Ectodermal cell (in vitro differentiated cells): ENCODE measurements around the gene CHRDL1. TPM values are rescaled to one million over a fixed set of nuclear protein-coding genes. Genes with fewer than 3 reads are reported as not detected.
"Not testable (repeated sequence)": the region's sequence is repeated elsewhere in the genome, so short reads cannot be mapped to it uniquely, and the experiment has no call there.

Source experiments
- H3K27ac ChIP-seq: 2 replicates; pipeline ENCODE4 v1.7.0; 2013; ENCODE audit warnings: mild to moderate bottlenecking, low read depth, low read length; ENCODE audit not compliant: insufficient read depth, poor library complexity, severe bottlenecking
- H3K27me3 ChIP-seq: 2 replicates; pipeline ENCODE4 v1.7.0; 2013; ENCODE audit warnings: mild to moderate bottlenecking, low read length; ENCODE audit not compliant: insufficient read depth, control insufficient read depth, poor library complexity, severe bottlenecking
- H3K36me3 ChIP-seq: one replicate; pipeline ENCODE4 v1.7.0; 2013; ENCODE audit warnings: low read length; ENCODE audit not compliant: control insufficient read depth, insufficient read depth
- H3K4me1 ChIP-seq: one replicate; pipeline ENCODE4 v1.7.0; 2013; ENCODE audit warnings: low read length; ENCODE audit not compliant: control insufficient read depth, insufficient read depth
- H3K4me3 ChIP-seq: 2 replicates; pipeline ENCODE4 v1.7.0; 2013; ENCODE audit warnings: low read depth, low read length, control low read depth; ENCODE audit not compliant: insufficient read depth
- H3K9me3 ChIP-seq: 2 replicates; pipeline ENCODE4 v1.7.0; 2013; ENCODE audit warnings: mild to moderate bottlenecking, low read length, moderate library complexity; ENCODE audit not compliant: control insufficient read depth
- WGBS, 2 experiments: methylation state at CpG; one replicate each; pipeline ENCODE4 v1.1.7; 2013; ENCODE audit warnings: missing lambda C conversion rate in 2 of 2; 5-methylcytosine and 5-hydroxymethylcytosine counted together
- polyA plus RNA-seq, 4 experiments: library from polyadenylated mRNA; stranded (reverse); fragments of 50-300 nt; gene quantifications; one replicate each; pipeline ENCODE4 v1.2.3, GENCODE V29; 2013

Gene CHRDL1, protein sequence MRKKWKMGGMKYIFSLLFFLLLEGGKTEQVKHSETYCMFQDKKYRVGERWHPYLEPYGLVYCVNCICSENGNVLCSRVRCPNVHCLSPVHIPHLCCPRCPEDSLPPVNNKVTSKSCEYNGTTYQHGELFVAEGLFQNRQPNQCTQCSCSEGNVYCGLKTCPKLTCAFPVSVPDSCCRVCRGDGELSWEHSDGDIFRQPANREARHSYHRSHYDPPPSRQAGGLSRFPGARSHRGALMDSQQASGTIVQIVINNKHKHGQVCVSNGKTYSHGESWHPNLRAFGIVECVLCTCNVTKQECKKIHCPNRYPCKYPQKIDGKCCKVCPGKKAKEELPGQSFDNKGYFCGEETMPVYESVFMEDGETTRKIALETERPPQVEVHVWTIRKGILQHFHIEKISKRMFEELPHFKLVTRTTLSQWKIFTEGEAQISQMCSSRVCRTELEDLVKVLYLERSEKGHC
- 9.5 TPM for polyA plus RNA-seq (2013, experiment 1 of 4)
- 8.5 TPM for polyA plus RNA-seq (2013, experiment 2 of 4)
- polyA plus RNA-seq (2013, experiment 3 of 4), result 8.2 TPM
- 7.7 TPM for polyA plus RNA-seq (2013, experiment 4 of 4)

DNA sequence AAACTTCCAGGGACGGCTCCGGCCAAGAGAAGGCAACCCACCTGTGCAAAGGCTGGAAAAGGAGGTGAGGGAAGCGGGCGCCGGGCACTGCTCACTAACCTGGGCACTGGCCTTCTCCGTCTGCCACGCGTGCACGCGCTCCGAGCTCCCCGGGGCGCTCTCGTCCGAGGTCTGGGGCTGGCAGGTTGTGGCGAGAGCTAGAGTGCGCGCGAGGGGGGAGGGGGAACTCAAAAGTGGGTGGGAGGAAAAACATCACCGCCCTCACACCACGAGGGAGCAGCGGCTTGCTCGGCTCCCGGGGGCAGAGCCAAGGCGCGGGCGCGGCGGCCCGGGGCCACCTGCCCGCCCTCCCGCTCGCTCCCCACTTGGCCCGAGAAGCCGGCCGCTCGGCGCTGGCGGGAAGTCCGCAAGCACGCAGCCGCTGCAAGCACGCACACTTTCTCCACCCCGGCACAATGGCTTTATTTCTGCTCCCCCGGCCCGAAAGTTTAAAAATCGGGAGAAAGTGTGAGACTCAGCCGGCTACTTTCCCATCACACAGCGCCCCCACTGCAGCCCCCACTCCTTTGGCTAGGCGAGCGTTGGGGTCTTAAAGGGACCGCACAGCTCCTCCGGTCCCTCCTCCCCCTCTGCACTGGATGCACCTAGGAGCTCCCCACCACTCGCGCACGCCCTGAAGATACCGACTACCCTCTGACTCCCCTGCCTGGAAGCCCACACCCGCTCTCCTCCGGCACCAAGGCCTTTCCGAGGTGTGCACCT is at the start of gene CHRDL1:
Gene CHRDL1, minus strand, starts transcription at position 173 of the 762 bp plus-strand sequence. CDS start 3,636 bp downstream, outside the sequence.
- Histone ChIP-seq H3K4me3 (peak within 1 kb of the TSS; percentile 44), H3K27me3 (peaks cover 8% of the 10 kb centered on the region), H3K27ac (no peak within 1 kb of the TSS), H3K36me3 (no peaks in the 10 kb centered on the region), H3K9me3 (no peaks in the 10 kb centered on the region), H3K4me1 (peaks cover 4% of the 10 kb centered on the region)
- 2 to 3% methylated on average over 57 to 60 of the region's 60 CpGs for WGBS, 2 experiments

DNA sequence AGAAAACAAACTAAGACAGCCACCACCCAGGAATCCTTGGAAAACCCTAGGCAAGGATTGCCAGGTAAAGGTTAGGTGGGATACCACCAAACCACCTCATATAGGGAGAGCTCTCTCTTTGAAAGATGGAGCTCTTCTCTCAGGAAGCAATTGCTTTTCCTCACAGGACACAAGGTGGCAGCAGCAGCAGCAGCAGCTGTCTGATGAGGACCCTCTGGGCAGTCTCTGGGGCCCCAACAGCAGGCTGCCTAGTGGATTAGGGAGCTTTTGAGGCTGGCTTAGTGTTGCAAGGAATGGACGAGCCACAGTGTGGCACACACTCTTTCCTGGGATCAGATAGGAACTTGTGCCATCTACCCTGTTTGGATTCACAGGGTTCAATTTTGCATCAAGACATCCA is 41.4 kb upstream of the CHRDL1 start:
- no peak overlapping the region for H3K27ac ChIP-seq
- H3K4me1 ChIP-seq, result no peaks in the 10 kb centered on the region
- no peak overlapping the region for H3K4me3 ChIP-seq
- H3K36me3 ChIP-seq, result no peaks in the 10 kb centered on the region
- H3K9me3 ChIP-seq, result no peaks in the 10 kb centered on the region
- 8 to 10% methylated on average over 1 of the region's 1 CpG for WGBS, 2 experiments
- no peaks in the 10 kb centered on the region for H3K27me3 ChIP-seq

DNA sequence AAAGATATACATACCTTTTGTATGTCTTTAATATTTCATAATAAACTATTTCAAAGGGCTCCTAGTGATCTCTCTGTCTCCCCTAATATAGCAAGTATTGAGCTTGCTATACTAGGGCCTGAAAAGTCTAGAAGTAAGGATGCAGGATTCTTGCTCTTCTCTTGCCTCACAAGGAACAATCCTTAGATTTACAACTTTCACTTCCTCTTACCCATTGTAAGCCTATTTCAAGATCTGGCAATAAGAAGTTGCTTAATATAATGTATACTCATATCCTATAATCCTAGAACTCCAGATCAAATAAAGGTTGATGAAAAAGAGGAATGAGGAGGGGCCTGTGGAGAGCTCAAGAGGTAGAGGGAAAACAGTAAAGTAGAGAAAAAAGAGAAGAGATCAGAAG is 40.8 kb upstream of the CHRDL1 start:
- no peaks in the 10 kb centered on the region for H3K27me3 ChIP-seq
- no peak overlapping the region for H3K4me3 ChIP-seq
- no peaks in the 10 kb centered on the region for H3K9me3 ChIP-seq
- no peak overlapping the region for H3K27ac ChIP-seq
- no peaks in the 10 kb centered on the region for H3K4me1 ChIP-seq
- H3K36me3 ChIP-seq, result no peaks in the 10 kb centered on the region

DNA sequence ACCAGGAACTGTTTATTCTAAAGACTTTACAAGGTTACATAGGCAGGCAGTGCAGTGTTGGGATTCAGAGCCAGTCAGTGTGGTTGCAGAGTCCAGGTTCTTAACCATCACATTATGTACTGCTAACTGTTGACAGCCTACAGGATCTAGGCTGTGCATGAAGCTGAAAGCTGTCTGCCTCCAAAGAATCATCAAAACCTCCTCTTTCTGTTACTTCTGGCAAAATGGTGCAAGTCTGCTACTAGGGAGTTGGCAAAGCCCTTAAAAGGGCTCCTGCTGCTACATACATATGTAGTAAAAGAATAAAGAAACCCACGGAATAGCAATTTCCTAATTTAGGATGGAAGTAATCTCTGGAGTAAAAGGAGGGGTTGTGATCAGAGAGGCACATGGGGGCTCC is 40.4 kb upstream of the CHRDL1 start:
- no peaks in the 10 kb centered on the region for H3K27me3 ChIP-seq
- no peaks in the 10 kb centered on the region for H3K36me3 ChIP-seq
- no CpG with 5 or more reads among the region's 1 CpG for WGBS, 2 experiments
- H3K4me1 ChIP-seq, result no peaks in the 10 kb centered on the region
- no peak overlapping the region for H3K4me3 ChIP-seq
- no peak overlapping the region for H3K27ac ChIP-seq
- H3K9me3 ChIP-seq, result no peaks in the 10 kb centered on the region

DNA sequence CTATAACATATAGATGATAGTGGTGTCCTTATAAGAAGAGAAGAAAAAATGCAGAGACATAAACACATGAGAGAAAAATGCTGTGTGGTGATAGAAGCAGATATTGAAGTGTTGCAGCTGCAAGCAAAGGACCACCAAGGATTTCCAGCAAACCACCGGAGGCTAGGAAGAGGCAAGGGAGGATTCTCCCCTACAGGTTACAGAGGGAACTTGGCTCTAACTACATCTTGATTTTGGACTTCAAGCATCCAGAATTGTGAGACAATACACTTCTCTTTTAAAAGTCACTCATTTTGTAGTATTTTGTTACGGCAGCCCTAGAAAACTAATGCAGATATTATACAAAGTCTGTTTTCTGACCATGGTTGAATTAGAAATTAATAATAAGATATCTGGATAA is 30.4 kb upstream of the CHRDL1 start:
- no peaks in the 10 kb centered on the region for H3K36me3 ChIP-seq
- no peaks in the 10 kb centered on the region for H3K9me3 ChIP-seq
- no peak overlapping the region for H3K4me3 ChIP-seq
- H3K27ac ChIP-seq, result no peak overlapping the region
- WGBS, 2 experiments, result 70 to 93% methylated on average over 1 of the region's 2 CpGs
- H3K27me3 ChIP-seq, result no peaks in the 10 kb centered on the region
- no peaks in the 10 kb centered on the region for H3K4me1 ChIP-seq

DNA sequence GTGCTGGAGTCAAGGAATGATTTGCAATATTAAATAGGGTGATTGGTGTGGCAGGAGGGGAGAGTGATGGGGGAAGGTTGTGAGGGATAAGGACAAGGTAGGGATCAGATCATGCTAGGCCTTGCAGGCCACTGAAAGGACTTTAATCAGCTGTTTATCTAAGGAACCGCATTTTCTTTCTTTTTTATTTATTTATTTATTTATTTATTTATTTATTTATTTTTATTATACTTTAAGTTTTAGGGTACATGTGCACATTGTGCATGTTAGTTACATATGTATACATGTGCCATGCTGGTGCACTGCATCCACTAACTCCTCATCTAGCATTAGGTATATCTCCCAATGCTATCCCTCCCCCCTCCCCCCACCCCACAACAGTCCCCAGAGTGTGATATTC is 20.9 kb upstream of the CHRDL1 start:
- H3K27me3 ChIP-seq, H3K36me3 ChIP-seq, H3K9me3 ChIP-seq, H3K4me1 ChIP-seq, H3K4me3 ChIP-seq, H3K27ac ChIP-seq: not testable (repeated sequence)
- whole genome bisulfite sequencing, 2 experiments, result no CpG with 5 or more reads among the region's 1 CpG

DNA sequence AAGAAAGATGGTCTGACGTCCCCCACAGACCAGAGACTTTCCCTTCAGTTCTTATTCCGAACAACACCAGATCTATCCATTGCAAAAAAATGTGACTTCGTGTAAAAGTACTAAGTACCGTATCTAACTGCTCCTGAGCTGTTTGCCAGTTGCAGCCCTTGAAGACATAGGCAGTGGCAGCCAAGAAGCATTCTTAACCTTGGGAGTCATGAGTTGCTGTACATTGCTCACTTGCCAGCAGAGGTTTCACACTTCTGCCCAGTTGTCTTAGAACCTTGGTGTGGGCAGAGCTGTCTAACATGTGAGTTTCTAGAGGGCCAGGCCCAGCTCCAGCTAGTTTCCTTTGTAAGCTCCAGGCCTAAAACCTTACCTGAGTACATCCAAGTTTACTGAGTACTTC is 10.5 kb upstream of the CHRDL1 start:
- no peaks in the 10 kb centered on the region for H3K4me1 ChIP-seq
- H3K4me3 ChIP-seq, result no peak overlapping the region
- no peak overlapping the region for H3K27ac ChIP-seq
- no peaks in the 10 kb centered on the region for H3K9me3 ChIP-seq
- WGBS, 2 experiments, result 93 to 99% methylated on average over 3 to 4 of the region's 4 CpGs
- H3K27me3 ChIP-seq, result no peaks in the 10 kb centered on the region
- H3K36me3 ChIP-seq, result no peaks in the 10 kb centered on the region

DNA sequence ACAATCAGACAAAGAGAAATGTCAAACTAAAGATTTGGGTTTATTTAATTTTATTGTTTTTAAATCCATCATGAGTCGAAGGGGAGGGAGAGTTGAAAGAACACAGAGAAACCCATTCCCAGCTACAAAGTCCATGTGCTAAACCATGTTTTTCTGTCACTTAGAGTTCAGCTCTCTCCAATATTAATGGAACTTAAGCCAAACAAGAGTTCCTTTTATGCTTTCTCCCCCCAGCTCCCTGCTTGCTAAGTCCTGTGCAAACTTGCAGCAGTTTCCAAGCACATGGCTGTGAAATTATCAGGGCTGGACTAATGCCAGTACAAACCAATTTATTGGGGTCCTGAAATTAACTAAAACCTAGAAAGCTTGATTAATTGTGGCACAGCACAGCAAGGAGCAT is 9.7 kb upstream of the CHRDL1 start:
- H3K27me3 ChIP-seq, result no peaks in the 10 kb centered on the region
- no peak overlapping the region for H3K27ac ChIP-seq
- 77% methylated on average over 1 of the region's 1 CpG; no CpG with 5 or more reads in 1 of the 2 experiments for WGBS, 2 experiments
- H3K4me3 ChIP-seq, result no peak overlapping the region
- no peaks in the 10 kb centered on the region for H3K4me1 ChIP-seq
- H3K9me3 ChIP-seq, result no peaks in the 10 kb centered on the region
- H3K36me3 ChIP-seq, result no peaks in the 10 kb centered on the region

DNA sequence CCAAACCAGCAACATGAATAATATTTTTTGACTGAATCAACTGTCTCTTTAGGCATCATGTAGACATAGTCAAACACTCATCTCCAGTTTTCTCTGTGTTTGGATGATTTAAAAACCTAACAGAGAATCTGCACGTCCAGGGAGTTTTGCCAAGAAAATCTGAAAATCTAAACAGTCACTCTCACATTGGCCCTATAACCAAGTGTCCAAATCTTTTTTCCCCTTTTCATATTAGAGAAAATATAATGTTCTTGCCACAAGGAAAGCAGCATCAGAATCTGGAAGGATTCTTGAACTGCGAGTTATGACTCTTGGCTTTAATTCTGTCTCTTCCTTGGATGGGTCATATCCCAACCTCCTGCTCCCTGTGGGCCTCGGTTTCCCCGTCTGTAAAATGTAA is 8.8 kb upstream of the CHRDL1 start:
- Histone ChIP-seq H3K9me3 (no peaks in the 10 kb centered on the region), H3K27ac (no peak overlapping the region), H3K27me3 (no peaks in the 10 kb centered on the region), H3K4me3 (no peak overlapping the region), H3K36me3 (no peaks in the 10 kb centered on the region), H3K4me1 (no peaks in the 10 kb centered on the region)
- WGBS, 2 experiments, result 83 to 96% methylated on average over 4 of the region's 4 CpGs

DNA sequence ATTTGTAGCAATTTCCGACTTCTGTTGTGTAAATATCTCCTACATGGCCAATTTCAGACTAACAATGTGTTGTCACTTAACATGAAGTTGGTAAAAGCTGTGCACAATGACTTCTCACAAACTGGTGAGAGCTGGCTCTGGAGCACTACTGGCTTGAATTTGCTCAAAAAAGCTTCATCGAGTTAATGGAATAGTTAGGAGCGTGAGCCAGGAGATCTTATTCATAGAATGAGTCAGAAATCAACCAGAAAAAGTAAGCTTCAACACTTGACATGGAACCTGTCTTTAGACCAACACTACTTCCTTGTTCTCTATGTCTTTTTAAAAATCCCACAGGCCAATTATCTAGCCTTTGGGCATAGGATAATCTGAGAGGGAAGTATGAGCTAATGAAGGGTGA is 7.9 kb upstream of the CHRDL1 start:
- 89 to 94% methylated on average over 3 of the region's 3 CpGs for WGBS, 2 experiments
- H3K36me3 ChIP-seq, result no peaks in the 10 kb centered on the region
- no peak overlapping the region for H3K4me3 ChIP-seq
- H3K27me3 ChIP-seq, result no peaks in the 10 kb centered on the region
- no peaks in the 10 kb centered on the region for H3K9me3 ChIP-seq
- no peak overlapping the region for H3K27ac ChIP-seq
- H3K4me1 ChIP-seq, result no peaks in the 10 kb centered on the region
